SK-N-SH treated with all-trans-retinoic acid at 6 μM for 48 hours (cell line): ENCODE data around the gene FGGY.

Experiments used
- ATAC-seq: fragments of 200-7000 bp; cut with Tn5 transposase; 3 replicates; pipeline ENCODE4 v1.9.1; 2020; ENCODE audit warnings: mild to moderate bottlenecking, moderate library complexity
- ARNTL ChIP-seq: fragments of 450-650 bp; formaldehyde crosslinking; IDR thresholded peaks from 2 replicates; pipeline ENCODE4 v1.5.0; 2020; ENCODE audit warnings: low read depth, mild to moderate bottlenecking, moderate library complexity, borderline replicate concordance
- CSDC2 ChIP-seq: fragments of 250-450 bp; sonication (Bioruptor Pico); IDR thresholded peaks from 2 replicates; pipeline ENCODE4 v1.5.0; 2020; ENCODE audit warnings: mild to moderate bottlenecking, moderate library complexity
- ESRRG ChIP-seq: fragments of 250-450 bp; sonication (Bioruptor Pico); IDR thresholded peaks from 2 replicates; pipeline ENCODE4 v1.6.1; 2021; ENCODE audit warnings: mild to moderate bottlenecking
- ISL1 ChIP-seq: fragments of 250-450 bp; sonication (Bioruptor Pico); IDR thresholded peaks from 2 replicates; pipeline ENCODE4 v2.1.2; 2022; ENCODE audit warnings: mild to moderate bottlenecking, moderate library complexity
- OSR1 ChIP-seq: fragments of 250-450 bp; sonication (Bioruptor Pico); IDR thresholded peaks from 2 replicates; pipeline ENCODE4 v1.8.0; 2022; ENCODE audit warnings: moderate library complexity, mild to moderate bottlenecking, inconsistent platforms
- POU6F1 ChIP-seq: fragments of 250-450 bp; sonication (Bioruptor Pico); IDR thresholded peaks from 2 replicates; pipeline ENCODE4 v1.8.0; 2021; ENCODE audit warnings: low read depth, mild to moderate bottlenecking, moderate library complexity, borderline replicate concordance
- PPARA ChIP-seq: fragments of 250-450 bp; sonication (Bioruptor Pico); IDR thresholded peaks from 2 replicates; pipeline ENCODE4 v1.5.0; 2020; ENCODE audit warnings: mild to moderate bottlenecking, borderline replicate concordance
- RARB ChIP-seq: fragments of 250-450 bp; sonication (Bioruptor Pico); IDR thresholded peaks from 2 replicates; pipeline ENCODE4 v1.8.0; 2021; ENCODE audit warnings: mild to moderate bottlenecking, moderate library complexity
- SNAI2 ChIP-seq: fragments of 250-450 bp; sonication (Bioruptor Pico); IDR thresholded peaks from 2 replicates; pipeline ENCODE4 v1.5.0; 2020; ENCODE audit warnings: mild to moderate bottlenecking, moderate library complexity
- TCF4 ChIP-seq: fragments of 250-450 bp; sonication (Bioruptor Pico); IDR thresholded peaks from 2 replicates; pipeline ENCODE4 v1.8.0; 2021; ENCODE audit warnings: mild to moderate bottlenecking, moderate library complexity, borderline replicate concordance
- TOX ChIP-seq: fragments of 250-450 bp; sonication (Bioruptor Pico); IDR thresholded peaks from 2 replicates; pipeline ENCODE4 v1.8.0; 2021; ENCODE audit warnings: mild to moderate bottlenecking, moderate library complexity, borderline replicate concordance
- TSHZ2 ChIP-seq: fragments of 250-450 bp; sonication (Bioruptor Pico); IDR thresholded peaks from 2 replicates; pipeline ENCODE4 v1.5.0; 2020; ENCODE audit warnings: mild to moderate bottlenecking, moderate library complexity
- ZFP3 ChIP-seq: fragments of 250-450 bp; sonication (Bioruptor Pico); IDR thresholded peaks from 2 replicates; pipeline ENCODE4 v1.5.0; 2020; ENCODE audit warnings: mild to moderate bottlenecking, moderate library complexity
- ZFP30 ChIP-seq: fragments of 450-650 bp; formaldehyde crosslinking; IDR thresholded peaks from 2 replicates; pipeline ENCODE4 v1.5.0; 2022; ENCODE audit warnings: mild to moderate bottlenecking, moderate library complexity
- ZNF565 ChIP-seq: fragments of 450-650 bp; formaldehyde crosslinking; conservative IDR thresholded peaks from 2 replicates; pipeline ENCODE4 v1.5.0; 2020; ENCODE audit warnings: low read depth, mild to moderate bottlenecking, moderate library complexity
- ZNF70 ChIP-seq: fragments of 450-650 bp; formaldehyde crosslinking; IDR thresholded peaks from 2 replicates; pipeline ENCODE4 v1.5.0; 2020; ENCODE audit warnings: mild to moderate bottlenecking, moderate library complexity
- ZNF8 ChIP-seq: fragments of 450-650 bp; formaldehyde crosslinking; IDR thresholded peaks from 2 replicates; pipeline ENCODE4 v1.5.0; 2020; ENCODE audit warnings: mild to moderate bottlenecking, moderate library complexity
- TF ChIP-seq, protein P1 (sequence below): fragments of 250-450 bp; sonication (Bioruptor Pico); IDR thresholded peaks from 2 replicates; pipeline ENCODE4 v1.8.0; 2020; ENCODE audit warnings: mild to moderate bottlenecking, moderate library complexity, borderline replicate concordance
- TF ChIP-seq, protein P2 (sequence below): fragments of 250-450 bp; sonication (Bioruptor Pico); IDR thresholded peaks from 2 replicates; pipeline ENCODE4 v1.5.1; 2020; ENCODE audit warnings: low read depth, mild to moderate bottlenecking, moderate library complexity

FGGY gene

GRCh38 chr1:59394706-59395425, 98.0 kb downstream of the FGGY start:
- TF ChIP-seq OSR1 (CRISPR knock-in tag) = no peak
- TF ChIP-seq TCF4 (CRISPR knock-in tag) = no peak
- TF ChIP-seq CSDC2 (CRISPR knock-in tag) = no peak
- TF ChIP-seq POU6F1 (CRISPR knock-in tag) = no peak
- no peak for TF ChIP-seq ESRRG (CRISPR knock-in tag)
- TF ChIP-seq RARB (CRISPR knock-in tag) = no peak
- no peak for TF ChIP-seq TOX (CRISPR knock-in tag)
- TF ChIP-seq PPARA (CRISPR knock-in tag) = no peak
- ATAC-seq = no peak

DNA sequence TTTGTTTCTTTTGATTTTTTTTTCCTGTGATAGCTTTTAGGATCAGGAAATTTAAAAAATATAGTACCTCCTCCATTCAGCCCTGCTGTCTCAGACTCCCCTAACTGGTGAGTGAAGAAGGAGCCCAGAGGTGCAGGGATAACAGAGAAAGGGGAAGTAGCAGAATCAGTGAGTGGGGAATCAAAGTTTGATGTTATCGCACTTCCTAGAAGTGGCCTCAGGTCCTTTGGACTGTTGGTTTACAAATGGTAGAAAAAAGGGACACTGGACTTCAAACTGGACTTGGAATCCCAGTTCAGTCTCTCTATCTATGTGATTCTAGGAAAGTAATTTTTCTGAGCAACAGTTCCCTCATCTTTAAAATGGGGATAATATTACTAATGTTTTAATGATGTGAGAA, 99.5 kb downstream of the FGGY start:
- TF ChIP-seq, protein P1, sequence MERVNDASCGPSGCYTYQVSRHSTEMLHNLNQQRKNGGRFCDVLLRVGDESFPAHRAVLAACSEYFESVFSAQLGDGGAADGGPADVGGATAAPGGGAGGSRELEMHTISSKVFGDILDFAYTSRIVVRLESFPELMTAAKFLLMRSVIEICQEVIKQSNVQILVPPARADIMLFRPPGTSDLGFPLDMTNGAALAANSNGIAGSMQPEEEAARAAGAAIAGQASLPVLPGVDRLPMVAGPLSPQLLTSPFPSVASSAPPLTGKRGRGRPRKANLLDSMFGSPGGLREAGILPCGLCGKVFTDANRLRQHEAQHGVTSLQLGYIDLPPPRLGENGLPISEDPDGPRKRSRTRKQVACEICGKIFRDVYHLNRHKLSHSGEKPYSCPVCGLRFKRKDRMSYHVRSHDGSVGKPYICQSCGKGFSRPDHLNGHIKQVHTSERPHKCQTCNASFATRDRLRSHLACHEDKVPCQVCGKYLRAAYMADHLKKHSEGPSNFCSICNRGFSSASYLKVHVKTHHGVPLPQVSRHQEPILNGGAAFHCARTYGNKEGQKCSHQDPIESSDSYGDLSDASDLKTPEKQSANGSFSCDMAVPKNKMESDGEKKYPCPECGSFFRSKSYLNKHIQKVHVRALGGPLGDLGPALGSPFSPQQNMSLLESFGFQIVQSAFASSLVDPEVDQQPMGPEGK (CRISPR knock-in tag) = no peak
- no peak for TF ChIP-seq ESRRG (CRISPR knock-in tag)
- no peak for TF ChIP-seq TOX (CRISPR knock-in tag)
- TF ChIP-seq, protein P2, sequence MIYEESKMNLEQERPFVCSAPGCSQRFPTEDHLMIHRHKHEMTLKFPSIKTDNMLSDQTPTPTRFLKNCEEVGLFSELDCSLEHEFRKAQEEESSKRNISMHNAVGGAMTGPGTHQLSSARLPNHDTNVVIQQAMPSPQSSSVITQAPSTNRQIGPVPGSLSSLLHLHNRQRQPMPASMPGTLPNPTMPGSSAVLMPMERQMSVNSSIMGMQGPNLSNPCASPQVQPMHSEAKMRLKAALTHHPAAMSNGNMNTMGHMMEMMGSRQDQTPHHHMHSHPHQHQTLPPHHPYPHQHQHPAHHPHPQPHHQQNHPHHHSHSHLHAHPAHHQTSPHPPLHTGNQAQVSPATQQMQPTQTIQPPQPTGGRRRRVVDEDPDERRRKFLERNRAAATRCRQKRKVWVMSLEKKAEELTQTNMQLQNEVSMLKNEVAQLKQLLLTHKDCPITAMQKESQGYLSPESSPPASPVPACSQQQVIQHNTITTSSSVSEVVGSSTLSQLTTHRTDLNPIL (CRISPR knock-in tag) = no peak
- no peak for TF ChIP-seq ZFP3 (CRISPR knock-in tag)
- TF ChIP-seq, all 23 proteins: peak for 0
- no peak for ATAC-seq

GRCh38 chr1:59397139-59397858, 100.4 kb downstream of the FGGY start:
- ATAC-seq = no peak
- TF ChIP-seq CSDC2 (CRISPR knock-in tag) (no peak), TOX (CRISPR knock-in tag) (no peak), ISL1 (no peak), ZNF565 (CRISPR knock-in tag) (no peak), ZFP30 (CRISPR knock-in tag) (no peak), TCF4 (CRISPR knock-in tag) (no peak), ZNF70 (CRISPR knock-in tag) (no peak)

DNA sequence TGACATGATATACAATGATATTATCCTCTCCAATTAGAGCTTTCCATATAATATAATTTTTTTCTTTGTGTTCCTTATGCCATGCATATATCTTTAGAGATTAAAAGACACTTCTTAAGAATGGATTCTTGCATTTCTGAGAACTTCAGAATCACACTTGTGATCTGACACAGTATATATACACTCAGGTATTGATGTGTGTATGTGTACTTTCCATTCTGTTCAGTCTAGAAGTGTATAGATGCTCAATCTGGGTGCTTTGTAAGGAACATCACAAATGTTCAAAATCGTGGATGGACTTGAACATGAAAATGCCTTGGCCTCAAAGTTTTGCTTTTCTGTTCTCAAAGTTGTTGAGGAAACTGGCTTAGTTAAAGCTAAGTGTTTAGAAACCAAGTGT, 102.7 kb downstream of the FGGY start:
- TF ChIP-seq, protein P1 (CRISPR knock-in tag) = no peak
- TF ChIP-seq ARNTL (CRISPR knock-in tag) = no peak
- TF ChIP-seq, protein P2 (CRISPR knock-in tag) = no peak
- TF ChIP-seq OSR1 (CRISPR knock-in tag) = no peak
- TF ChIP-seq POU6F1 (CRISPR knock-in tag) = no peak
- TF ChIP-seq ESRRG (CRISPR knock-in tag) = no peak
- no peak for TF ChIP-seq TSHZ2 (CRISPR knock-in tag)
- TF ChIP-seq ZNF8 (CRISPR knock-in tag) = no peak
- no peak for TF ChIP-seq TOX (CRISPR knock-in tag)
- TF ChIP-seq SNAI2 (CRISPR knock-in tag) = no peak
- ATAC-seq = no peak
